Esophagus muscularis mucosa (tissue), 4 donors: ENCODE measurements around the gene QTRT2.

Source experiments
- CTCF ChIP-seq, 3 experiments: fragments of 200-600 bp in 2 of 3; fragments of 450-650 bp in 1 of 3; sonication (generic) in 2 of 3; IDR thresholded peaks; one replicate each; pipeline ENCODE4 v1.5.1; 2017 to 2019; ENCODE audit warnings: antibody characterized with exemption in 3 of 3, mild to moderate bottlenecking in 2 of 3, moderate library complexity in 1 of 3
- EP300 ChIP-seq: sonication (generic); formaldehyde crosslinking; IDR thresholded peaks from one replicate; pipeline ENCODE4 v1.6.1; 2017; ENCODE audit warnings: antibody characterized with exemption
- POLR2A ChIP-seq: fragments of 450-650 bp; IDR thresholded peaks from one replicate; pipeline ENCODE4 v1.6.1; 2017; ENCODE audit warnings: antibody characterized with exemption, moderate library complexity, mild to moderate bottlenecking, low read depth
- POLR2AphosphoS5 ChIP-seq, 2 donors: sonication (generic); formaldehyde crosslinking; IDR thresholded peaks; one replicate each; pipeline ENCODE4 v1.6.1; 2017; ENCODE audit warnings: antibody characterized with exemption in 2 of 2

DNA sequence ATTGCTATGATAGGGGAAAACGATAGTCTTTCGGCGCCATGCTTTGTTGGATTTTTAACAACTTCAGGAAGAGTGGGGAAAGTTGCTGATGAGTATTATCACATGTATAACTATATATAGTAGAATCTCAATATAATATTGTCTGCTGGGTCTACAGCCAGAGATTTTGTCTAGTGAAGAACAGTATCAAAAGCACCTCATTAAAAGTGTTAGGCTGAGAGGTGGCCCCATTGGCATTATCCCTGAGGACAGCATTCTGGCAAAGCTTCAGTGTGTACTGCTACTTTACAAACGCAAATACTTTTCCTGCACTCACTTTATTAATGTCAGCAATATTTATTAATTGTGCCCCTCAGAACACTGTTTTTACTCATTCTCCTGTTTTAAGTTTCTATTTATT, 11.8 kb downstream of the QTRT2 start:
- TF ChIP-seq EP300 (no peak), CTCF (IDR thresholded peaks at IDR 0.05) (no peak), POLR2A (no peak), POLR2AphosphoS5 (IDR thresholded peaks at IDR 0.05) (no peak)
